Heart left ventricle (tissue), 16 donors: Measurements from ENCODE around the gene MRPS10. TPM values are rescaled to one million over a fixed set of nuclear protein-coding genes. Genes with fewer than 3 reads are reported as not detected.

ENCODE experiments used
- ATAC-seq, 4 donors: fragments of 200-7000 bp; cut with Tn5 transposase; one replicate each; pipeline ENCODE4 v1.9.1; 2020 to 2022; ENCODE audit warnings: moderate library complexity in 4 of 4, mild to moderate bottlenecking in 3 of 4, moderate number of reproducible peaks in 1 of 4
- DNase-seq, 5 donors: peaks; one replicate each; pipeline ENCODE4 v3.0.0-alpha.2; 2020
- H3K27ac ChIP-seq, 12 donors: fragments of 200-600 bp; sonication (generic) in 4 of 12; one replicate each; pipeline versions ENCODE4 v1.5.0 to v1.8.0; 2016 to 2022; ENCODE audit warnings: mild to moderate bottlenecking in 2 of 12
- H3K27me3 ChIP-seq, 9 donors: fragments of 200-600 bp; sonication (generic) in 2 of 9; one replicate each; pipeline versions ENCODE4 v1.5.1 to v1.8.0; 2016 to 2022; ENCODE audit warnings: mild to moderate bottlenecking in 3 of 9
- H3K36me3 ChIP-seq, 9 donors: fragments of 200-600 bp; sonication (generic) in 2 of 9; one replicate each; pipeline versions ENCODE4 v1.5.0 to v1.8.0; 2018 to 2022; ENCODE audit warnings: mild to moderate bottlenecking in 2 of 9
- H3K4me1 ChIP-seq, 12 donors: fragments of 200-600 bp; sonication (generic) in 4 of 12; one replicate each; pipeline versions ENCODE4 v1.5.0 to v1.8.0; 2016 to 2022; ENCODE audit warnings: mild to moderate bottlenecking in 3 of 12
- H3K4me3 ChIP-seq, 12 donors: fragments of 200-600 bp; sonication (generic) in 4 of 12; one replicate each; pipeline versions ENCODE4 v1.5.0 to v1.8.0; 2017 to 2022; ENCODE audit warnings: mild to moderate bottlenecking in 9 of 12, moderate library complexity in 4 of 12
- H3K9me3 ChIP-seq, 12 donors: fragments of 200-600 bp; sonication (generic) in 4 of 12; one replicate each; pipeline versions ENCODE4 v1.5.0 to v1.8.0; 2016 to 2022; ENCODE audit warnings: mild to moderate bottlenecking in 1 of 12
- CTCF ChIP-seq, 12 donors: fragments of 200-600 bp; sonication (generic) in 4 of 12; IDR thresholded peaks; one replicate each; pipeline versions ENCODE4 v1.5.0 to v1.8.0; 2018 to 2022; ENCODE audit warnings: antibody characterized with exemption in 12 of 12, mild to moderate bottlenecking in 5 of 12
- POLR2A ChIP-seq, 2 donors: fragments of 450-650 bp; IDR thresholded peaks; one replicate each; pipeline ENCODE4 v1.6.1; 2017; ENCODE audit warnings: antibody characterized with exemption in 2 of 2, mild to moderate bottlenecking in 2 of 2, moderate library complexity in 2 of 2
- WGBS, 4 donors: extraction: QIAGEN DNeasy Blood & Tissue Kit in 2 of 4; methylation state at CpG; one replicate each; pipeline versions ENCODE4 v1.1.5 to v1.1.7; 2013 to 2018; 5-methylcytosine and 5-hydroxymethylcytosine counted together
- intact Hi-C, 10 donors: fragments of 100-400 bp; cut with DNase I; formaldehyde crosslinking; loops; one replicate each; pipeline versions ENCODE4 v1.11.1 to v1.14.2; 2022
- polyA plus RNA-seq, 2 donors: library from polyadenylated mRNA; stranded (reverse); fragments of 200-250 nt; gene quantifications; one replicate each; pipeline ENCODE4 v1.2.3, GENCODE V29; 2013
- total RNA-seq, 9 donors: library from RNA; depleted of rRNA in 2 of 9; stranded (reverse); fragments of >200 nt in 2 of 9; fragmentation: NEBNext Ultra II Directional in 3 of 9; extraction: Animal tissue kit (Norgen Biotek cat#: 25700) in 3 of 9; gene quantifications; one replicate each; pipeline versions ENCODE4 v1.1.0 to v1.2.4, GENCODE V29; 2016 to 2023
- donor health status: ischemic (EF 13 %, LVEDD 7.1; RV severe dilation, severe dysfunction).
- donor health status: healthy with polysubstance abuse.
- donor health status: DM: no; HTN: yes; CAD: no.
- donor health status: DM: no; HTN: no; CAD: no.
- donor health status: ischemic (EF 25% LVEDD 6.9; RV normal size, moderate dysfunction).
- donor health status: ischemic (EF 25% LVEDD 5.7; RV mildly dilated, moderate dysfunction).
- donor health status: healthy.
- donor health status: DM: yes; HTN: yes; CAD: no.
- donor health status: ischemic (EF 35%, LVEDD 5.7; RV mildly dilated, moderate dysfunction).
- donor health status: nonischemic (EF 11% LVEDD 7.7; RV severe dilation, severe dysfunction).
- donor health status: DM: yes; HTN: yes; CAD: no.
- donor health status: PGD.
- donor health status: ischemic (EF 29% LVEDD 5.4; RV normal size, mild dysfunction).
- donor health status: nonischemic (EF 23%, LVEDD 6.1; RV moderate dilation, normal function).

MRPS10 gene
- total and polyA plus RNA-seq, 11 donors = 36.9 to 73.5 (median 53.4) TPM

DNA sequence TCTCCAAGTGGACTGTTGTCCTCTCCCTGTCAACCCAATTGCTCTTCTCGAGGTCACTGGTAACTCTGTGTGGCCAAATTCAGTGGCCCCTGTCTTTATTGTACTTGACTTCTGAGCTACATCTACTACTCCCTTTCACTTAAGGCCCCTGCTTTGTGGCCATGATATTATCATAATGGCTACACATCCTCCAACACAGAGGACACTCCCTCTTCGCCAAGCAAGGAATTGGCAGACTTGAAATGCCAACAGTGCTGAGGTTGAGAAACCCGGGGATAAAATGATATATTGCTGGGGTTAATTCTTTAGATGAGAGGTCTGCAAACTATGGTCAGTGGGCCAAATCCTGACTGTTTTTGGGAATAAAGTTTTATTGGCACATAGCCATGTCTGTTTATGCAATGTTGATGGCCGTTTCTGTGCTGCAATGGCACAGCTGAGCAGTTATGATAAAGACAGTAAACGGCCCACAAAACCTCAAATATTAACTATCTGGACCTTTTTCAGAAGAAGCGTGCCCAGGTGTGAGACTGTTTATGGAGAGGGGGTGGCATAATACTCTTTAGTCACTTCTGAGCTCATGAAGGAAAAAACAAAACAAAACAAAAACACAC, 12.0 kb upstream of the MRPS10 start:
- DNase-seq (no peak), ATAC-seq (no peak)
- peaks cover 0 to 11% (median 0%) of the 10 kb centered on the region in 12 donors for H3K4me1 ChIP-seq
- H3K4me3 ChIP-seq = no peak overlapping the region
- no peak overlapping the region for H3K27ac ChIP-seq
- H3K27me3 ChIP-seq = no peaks in the 10 kb centered on the region
- no peaks in the 10 kb centered on the region for H3K9me3 ChIP-seq
- H3K36me3 ChIP-seq = peaks cover 0 to 50% (median 15%) of the 10 kb centered on the region in 9 donors
- 75 to 93% (median 85%) methylated on average over 6 of the region's 6 CpGs for WGBS, 4 donors
- no peak for TF ChIP-seq POLR2A (IDR thresholded peaks at IDR 0.05)
- no peak for TF ChIP-seq CTCF (IDR thresholded peaks at IDR 0.05)
- intact Hi-C loops = no loop called here

DNA sequence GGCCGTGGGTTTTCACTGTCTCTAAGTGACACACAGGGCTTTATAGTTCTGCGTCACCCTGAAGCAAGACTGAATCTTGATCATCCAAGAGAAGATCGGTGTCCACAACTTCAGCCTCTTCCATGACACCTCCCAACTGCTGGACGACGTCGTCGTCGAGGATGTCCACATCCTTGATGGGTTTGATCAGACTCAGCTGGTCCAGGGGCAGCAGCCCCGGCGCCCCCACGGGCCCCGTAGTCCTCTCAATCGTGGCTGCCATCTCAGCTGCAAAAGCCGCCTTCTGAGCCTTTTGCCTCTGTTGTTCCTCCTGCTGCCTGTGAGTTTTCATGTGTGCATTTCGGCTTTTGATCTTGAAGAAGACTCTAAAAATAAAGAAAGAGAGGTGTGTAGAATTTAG, 10.6 kb upstream of the MRPS10 start:
- intact Hi-C loops = no loop called here
- Histone ChIP-seq H3K4me1 (peaks cover 0 to 11% (median 0%) of the 10 kb centered on the region in 12 donors), H3K27ac (no peak overlapping the region), H3K9me3 (no peaks in the 10 kb centered on the region), H3K36me3 (peaks cover 0 to 50% (median 15%) of the 10 kb centered on the region in 9 donors), H3K4me3 (no peak overlapping the region), H3K27me3 (no peaks in the 10 kb centered on the region)
- no peak for TF ChIP-seq CTCF (IDR thresholded peaks at IDR 0.05)
- TF ChIP-seq POLR2A (IDR thresholded peaks at IDR 0.05) = no peak
- 88 to 90% (median 89%) methylated on average over 15 of the region's 15 CpGs for WGBS, 4 donors
- no peak for DNase-seq
- ATAC-seq = no peak

GRCh38 chr6:42227173-42227850, 9.7 kb upstream of the MRPS10 start:
- WGBS, 4 donors = 87 to 93% (median 89%) methylated on average over 9 of the region's 9 CpGs
- ATAC-seq = no peak
- intact Hi-C loops = no loop called here
- H3K36me3 ChIP-seq = peaks cover 0 to 44% (median 9%) of the 10 kb centered on the region in 9 donors
- no peak for DNase-seq
- TF ChIP-seq CTCF (IDR thresholded peaks at IDR 0.05) (no peak), POLR2A (IDR thresholded peaks at IDR 0.05) (no peak)
- no peaks in the 10 kb centered on the region for H3K27me3 ChIP-seq
- no peak overlapping the region for H3K4me3 ChIP-seq
- no peak overlapping the region for H3K27ac ChIP-seq
- no peaks in the 10 kb centered on the region for H3K9me3 ChIP-seq
- H3K4me1 ChIP-seq = peaks cover 0 to 11% (median 0%) of the 10 kb centered on the region in 12 donors

GRCh38 chr6:42226645-42227143, 9.0 kb upstream of the MRPS10 start:
- no peak for TF ChIP-seq CTCF (IDR thresholded peaks at IDR 0.05)
- no peak for TF ChIP-seq POLR2A (IDR thresholded peaks at IDR 0.05)
- Histone ChIP-seq H3K9me3 (no peaks in the 10 kb centered on the region), H3K4me1 (peaks cover 0 to 11% (median 0%) of the 10 kb centered on the region in 12 donors), H3K27me3 (no peaks in the 10 kb centered on the region), H3K27ac (no peak overlapping the region), H3K4me3 (no peak overlapping the region), H3K36me3 (peaks cover 0 to 37% (median 5%) of the 10 kb centered on the region in 9 donors)
- WGBS, 4 donors = 71 to 82% (median 76%) methylated on average over 8 of the region's 8 CpGs
- intact Hi-C loops = no loop called here
- DNase-seq (no peak), ATAC-seq (peak in 1 of 4 donors; percentile 15)
